CD4-positive, alpha-beta T cell treated with Interferon alpha-2 for 1 hour (primary cell): ENCODE results near the gene AKAP13.

ENCODE experiments used
- DNase-seq, 2 donors: peaks; one replicate each; pipeline ENCODE4 v3.0.0-alpha.2; 2020 to 2022

Gene AKAP13

DNA sequence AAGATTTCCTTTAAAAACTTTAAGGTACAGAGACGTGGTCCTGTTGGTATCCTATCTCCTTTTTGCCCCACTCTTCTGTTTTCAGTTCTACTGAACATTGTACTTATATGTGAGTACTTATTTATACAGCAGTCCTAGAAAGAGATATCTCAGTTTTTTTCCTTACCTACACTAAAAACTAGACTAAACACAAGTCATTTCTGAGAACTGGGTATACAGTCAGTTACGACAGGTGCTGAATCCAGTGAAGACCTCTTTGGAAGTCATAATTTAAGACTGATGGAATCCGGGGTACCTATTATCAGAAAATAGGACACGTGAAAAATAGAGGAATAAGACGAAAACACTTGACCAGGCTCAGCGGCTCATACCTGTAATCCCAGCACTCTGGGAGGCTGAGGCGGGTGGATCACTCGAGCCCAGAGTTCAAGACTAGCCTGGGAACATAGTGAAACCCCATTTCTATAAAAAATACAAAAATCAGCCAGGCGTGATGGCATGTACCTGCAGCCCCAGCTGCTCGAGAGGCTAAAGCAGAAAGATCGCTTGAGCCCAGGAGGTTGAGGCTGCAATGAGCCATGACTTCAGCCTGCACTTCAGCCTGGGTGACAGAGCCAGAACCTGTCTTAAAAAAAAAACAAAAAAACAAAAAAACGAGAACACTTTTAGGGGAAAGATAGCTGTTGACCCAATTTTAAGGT lies 338.0 kb downstream of the AKAP13 start:
- no peak for DNase-seq

DNA sequence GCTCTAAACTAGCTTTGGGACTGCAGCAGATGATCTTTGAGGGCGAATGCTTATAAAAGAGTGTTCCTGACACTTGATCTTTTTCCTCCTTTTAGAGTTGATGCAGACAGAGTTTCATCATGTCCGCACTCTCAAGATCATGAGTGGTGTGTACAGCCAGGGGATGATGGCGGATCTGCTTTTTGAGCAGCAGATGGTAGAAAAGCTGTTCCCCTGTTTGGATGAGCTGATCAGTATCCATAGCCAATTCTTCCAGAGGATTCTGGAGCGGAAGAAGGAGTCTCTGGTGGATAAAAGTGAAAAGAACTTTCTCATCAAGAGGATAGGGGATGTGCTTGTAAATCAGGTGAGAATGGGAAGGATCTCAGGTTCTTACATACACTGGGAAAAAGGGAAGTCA lies 338.6 kb downstream of the AKAP13 start:
- DNase-seq: no peak

DNA sequence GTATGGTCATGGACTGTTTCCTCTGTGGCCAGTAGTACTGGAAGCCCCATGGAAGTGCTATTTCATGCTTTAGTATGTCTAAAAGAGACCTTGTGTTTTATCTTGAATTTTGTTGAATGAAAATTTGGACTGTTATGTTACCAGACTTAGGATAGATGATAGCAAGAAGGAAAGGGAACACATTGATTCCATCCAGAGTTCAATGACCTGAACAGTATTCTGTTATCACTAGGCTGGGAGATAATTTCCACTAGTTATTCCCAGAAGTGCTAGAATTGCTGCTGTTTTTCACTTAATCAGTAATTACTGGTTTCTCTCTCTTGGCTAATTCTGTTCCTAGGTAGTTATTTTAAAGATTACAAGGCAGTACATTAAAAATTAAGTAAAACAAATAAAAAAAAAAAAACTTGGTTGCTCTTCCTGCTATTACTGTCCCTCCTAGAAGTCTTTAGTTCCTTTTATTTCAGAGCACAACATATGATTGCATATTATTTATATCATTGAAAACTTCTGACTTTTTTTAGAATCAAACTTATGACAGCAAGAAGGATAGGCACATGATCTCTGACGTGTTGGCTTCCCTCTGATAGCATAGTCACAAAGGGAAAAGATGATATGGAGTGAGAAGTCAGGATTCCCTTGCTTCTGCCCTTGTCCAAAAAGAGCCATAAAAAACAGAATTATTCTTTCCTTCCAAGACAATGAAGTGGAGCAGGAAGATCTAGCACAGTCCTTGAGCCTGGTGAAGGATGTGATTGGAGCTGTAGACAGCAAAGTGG lies 342.2 kb downstream of the AKAP13 start:
- DNase-seq: no peak

DNA sequence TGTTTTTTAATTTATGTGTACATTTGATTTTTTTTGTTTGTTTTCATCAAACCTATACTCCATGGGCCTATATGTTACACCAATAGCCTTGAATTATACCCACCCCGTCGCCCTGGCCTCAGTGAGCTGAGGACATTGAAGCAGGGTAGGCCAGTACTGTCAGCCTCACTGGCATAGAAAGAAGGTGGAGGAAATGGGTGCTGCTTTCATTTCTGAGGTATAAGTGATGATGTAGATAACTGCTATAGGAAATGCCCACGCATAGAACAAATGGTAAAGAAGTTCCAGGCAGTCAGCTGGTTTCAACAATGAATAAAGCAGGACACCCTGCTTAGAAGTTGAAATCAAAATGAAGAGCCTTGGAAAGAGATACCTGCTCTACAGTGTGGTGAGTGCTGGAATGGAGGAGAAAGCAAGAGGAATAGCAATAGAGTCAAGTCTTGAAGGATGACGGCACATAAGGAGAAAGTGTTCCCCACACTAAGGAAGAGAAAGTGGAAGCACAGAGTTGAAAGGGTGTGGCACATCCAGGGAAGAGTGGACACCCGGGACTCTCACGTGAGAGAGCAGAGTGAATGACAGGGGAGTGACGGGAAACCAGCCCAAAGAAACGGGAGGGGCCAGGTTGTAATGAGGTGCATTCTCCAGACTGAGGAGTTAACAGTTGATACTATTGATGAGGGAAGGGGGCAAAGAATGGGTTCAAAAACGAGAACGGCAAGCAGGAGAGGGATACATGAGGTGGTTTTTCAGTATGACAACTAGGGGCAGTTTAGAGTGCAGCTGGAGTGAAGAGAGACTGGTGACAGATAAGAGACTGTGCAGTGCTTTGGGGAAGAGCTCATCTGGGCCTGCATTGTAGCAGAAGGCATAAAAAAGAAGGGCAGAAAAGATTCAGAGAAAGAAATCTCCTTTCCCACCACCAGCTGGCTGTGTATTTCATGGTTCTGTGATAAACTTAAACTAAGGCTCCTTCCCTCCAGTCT lies 343.9 kb downstream of the AKAP13 start:
- DNase-seq: peak in 1 of 2 donors; percentile 83

DNA sequence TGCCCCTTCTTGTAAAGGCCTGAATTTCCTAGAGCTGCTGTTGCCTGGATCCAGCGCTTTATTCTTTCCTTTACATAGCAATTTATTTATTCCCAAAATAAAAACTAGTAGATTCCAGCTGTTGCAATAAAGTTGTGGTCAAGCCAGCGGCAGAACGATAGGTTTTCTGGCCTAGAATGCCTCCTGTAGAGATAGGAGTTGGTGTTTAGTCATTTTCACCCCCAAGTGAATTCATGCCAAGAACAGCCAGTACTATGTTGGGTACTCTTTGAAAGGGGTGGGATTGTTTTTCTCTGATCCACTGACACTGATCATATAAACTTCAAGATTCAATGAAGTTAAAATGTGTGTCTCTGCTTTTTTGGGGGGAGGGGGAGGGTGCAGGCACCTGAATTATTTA lies 344.6 kb downstream of the AKAP13 start:
- DNase-seq: no peak

DNA sequence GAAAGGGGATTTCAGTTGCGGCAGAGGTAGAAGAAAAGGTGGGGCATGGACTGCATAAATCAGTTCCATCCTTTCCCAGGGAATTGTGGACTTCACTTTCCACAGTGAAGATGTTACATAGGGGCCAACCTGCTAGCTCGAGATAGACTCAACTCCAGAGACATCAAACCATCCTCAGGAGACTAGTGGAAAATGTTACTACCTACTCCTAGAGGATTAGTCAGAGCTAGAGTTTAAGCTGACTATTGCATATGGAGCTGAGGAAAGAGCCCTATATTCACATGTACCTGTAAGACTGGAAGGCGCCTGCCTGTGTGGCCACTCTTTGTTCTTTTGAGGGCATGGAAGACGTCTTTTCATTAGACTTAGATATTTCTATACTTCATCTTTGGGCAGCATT lies 345.2 kb downstream of the AKAP13 start:
- no peak for DNase-seq

DNA sequence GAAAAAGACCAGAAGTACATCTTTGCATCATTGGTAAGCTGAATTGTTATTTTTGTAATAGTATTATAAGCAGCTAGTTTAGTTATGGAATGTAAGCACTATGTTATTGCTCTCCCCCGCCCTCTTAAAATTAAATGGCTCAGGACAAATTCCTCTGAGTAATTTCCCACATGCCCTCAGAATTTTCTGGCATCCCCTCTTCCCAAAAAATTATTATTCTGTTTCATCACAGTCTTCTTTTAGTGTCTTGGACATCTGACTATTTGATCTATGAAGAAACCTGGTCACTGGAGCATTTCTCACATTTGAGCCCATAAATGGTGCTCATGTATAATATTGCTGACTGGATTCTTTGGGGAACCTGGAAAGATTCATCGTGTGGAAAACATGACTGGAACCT lies 346.1 kb downstream of the AKAP13 start:
- no peak for DNase-seq

DNA sequence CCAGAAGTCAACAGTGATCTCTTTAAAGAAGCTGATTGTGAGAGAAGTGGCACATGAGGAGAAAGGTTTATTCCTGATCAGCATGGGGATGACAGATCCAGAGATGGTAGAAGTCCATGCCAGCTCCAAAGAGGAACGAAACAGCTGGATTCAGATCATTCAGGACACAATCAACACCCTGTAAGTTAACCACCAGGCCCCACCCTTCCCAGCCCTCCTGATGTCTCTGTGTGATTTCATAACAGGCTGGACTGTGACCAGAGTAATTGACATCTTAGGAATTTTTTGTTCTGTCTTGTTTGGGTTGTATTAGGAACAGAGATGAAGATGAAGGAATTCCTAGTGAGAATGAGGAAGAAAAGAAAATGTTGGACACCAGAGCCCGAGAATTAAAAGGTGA lies 346.7 kb downstream of the AKAP13 start:
- DNase-seq: no peak

DNA sequence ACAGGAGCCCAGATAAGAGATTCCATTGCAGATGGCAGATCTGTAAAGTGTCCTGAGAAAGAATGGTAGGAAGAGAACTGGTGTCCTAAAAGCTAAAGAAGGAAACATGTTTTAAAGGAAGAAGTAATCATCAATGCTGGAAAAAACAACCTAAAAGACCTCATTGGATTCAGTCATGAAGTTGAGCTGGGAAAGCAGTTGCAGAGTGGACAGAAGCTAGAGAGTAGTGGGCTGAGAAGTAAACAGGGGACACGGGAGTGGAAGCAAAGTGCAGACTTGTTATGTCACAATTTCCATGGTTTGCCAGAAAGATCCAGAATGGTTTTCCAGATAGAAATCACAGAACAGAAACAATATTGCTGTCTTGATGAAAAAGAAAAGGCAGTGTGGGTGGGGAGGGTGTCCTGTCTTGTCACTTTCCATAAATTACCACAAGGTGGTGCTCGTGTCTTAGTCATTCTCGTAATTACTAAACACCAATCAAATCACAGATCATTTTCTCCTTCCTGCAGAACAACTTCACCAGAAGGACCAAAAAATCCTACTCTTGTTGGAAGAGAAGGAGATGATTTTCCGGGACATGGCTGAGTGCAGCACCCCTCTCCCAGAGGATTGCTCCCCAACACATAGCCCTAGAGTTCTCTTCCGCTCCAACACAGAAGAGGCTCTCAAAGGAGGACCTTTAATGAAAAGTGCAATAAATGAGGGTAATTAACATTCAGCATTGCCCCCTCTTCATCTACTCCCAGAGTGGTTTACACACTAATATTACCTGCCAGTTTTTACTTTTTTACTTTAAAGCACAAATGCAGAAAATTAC lies 349.8 kb downstream of the AKAP13 start:
- DNase-seq: peak; percentile 49 to 79

DNA sequence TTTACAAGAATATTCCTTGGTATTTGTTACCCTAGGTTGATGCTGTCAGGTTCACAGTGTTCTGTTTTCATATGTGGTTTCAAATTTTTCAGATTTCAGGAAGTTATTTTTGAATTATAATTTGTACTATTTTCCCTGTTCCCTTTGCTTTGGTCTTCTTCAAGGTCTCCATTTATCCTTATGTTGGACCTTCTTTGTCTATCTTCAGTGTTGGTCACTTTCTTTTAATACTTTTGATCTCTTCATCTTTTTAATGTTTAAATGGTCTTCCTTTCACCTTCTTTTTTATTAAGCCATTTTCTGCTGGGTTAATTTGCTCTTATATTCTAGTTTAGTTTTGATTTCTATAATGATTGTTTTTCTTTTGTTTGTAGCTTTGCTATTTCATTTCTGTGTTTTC lies 353.0 kb downstream of the AKAP13 start:
- no peak for DNase-seq

DNA sequence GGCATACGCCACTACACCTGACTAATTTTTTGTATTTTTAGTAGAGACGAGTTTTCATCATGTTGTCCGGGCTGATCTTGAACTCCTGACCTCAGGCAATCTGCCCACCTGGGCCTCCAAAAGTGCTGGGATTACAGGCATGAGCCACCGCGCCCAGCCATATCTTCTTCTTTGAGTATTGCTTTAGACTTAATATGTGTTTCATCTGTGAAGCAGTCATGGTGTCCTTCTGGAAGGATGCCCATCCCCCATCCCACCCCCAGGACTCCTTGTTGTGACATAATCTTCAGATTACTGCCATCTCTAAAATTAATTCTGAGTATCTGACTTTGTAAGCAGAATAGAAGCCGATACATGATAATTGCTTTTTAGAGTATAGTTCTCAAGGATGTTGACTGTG lies 356.7 kb downstream of the AKAP13 start:
- no peak for DNase-seq

DNA sequence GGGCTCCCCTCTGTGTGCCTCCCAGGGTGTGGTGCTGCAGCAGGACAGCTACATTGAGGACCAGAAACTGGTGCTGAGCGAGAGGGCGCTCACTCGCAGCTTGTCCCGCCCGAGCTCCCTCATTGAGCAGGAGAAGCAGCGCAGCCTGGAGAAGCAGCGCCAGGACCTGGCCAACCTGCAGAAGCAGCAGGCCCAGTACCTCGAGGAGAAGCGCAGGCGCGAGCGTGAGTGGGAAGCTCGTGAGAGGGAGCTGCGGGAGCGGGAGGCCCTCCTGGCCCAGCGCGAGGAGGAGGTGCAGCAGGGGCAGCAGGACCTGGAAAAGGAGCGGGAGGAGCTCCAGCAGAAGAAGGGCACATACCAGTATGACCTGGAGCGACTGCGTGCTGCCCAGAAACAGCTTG lies 360.6 kb downstream of the AKAP13 start:
- no peak for DNase-seq

DNA sequence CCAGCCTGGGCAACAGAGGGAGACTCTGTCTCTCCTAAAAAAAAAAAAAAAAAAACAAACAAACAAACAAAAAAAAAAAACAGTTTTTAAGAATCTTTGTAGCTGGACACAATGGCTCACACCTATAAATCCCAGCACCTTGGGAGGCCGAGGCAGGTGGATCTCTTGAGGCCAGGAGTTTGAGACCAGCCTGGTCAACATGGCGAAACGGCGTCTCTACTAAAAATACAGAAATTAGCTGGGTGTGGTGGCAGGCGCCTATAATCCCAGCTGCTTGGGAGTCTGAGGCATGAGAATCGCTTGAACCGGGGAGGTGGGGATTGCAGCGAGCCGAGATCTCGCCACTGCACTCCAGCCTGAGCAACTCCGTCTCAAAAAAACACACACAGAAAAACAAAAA lies 361.3 kb downstream of the AKAP13 start:
- no peak for DNase-seq

DNA sequence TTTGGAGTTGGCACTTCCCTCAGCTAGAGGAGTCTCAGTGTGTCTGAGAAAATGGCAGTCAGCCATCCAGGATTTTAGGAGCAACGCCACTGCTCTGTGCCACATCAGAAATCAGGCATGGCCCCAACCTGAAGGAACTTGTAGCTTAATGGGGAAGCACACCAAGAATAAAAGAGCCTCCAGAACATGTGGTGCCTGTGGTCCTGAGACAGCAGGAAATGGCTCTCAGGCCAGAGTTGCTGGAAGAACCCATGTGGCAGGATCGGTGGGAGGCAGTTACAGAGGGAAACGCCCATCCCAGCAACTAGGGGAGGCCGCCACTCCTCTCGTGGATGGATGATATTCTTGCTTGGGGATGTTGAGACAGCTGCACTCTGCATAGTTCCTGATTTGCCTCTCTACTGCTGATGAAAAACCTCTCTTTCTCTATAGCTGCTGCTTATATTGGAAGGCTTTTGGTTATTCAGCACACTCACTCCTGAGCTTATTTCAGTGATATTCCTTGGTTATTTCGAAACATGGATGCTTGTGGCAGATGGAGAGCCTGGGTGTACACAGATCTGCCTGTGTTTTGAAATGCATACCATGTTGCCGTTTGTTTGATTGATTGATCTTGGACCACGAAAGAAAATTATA lies 361.9 kb downstream of the AKAP13 start:
- DNase-seq: no peak

DNA sequence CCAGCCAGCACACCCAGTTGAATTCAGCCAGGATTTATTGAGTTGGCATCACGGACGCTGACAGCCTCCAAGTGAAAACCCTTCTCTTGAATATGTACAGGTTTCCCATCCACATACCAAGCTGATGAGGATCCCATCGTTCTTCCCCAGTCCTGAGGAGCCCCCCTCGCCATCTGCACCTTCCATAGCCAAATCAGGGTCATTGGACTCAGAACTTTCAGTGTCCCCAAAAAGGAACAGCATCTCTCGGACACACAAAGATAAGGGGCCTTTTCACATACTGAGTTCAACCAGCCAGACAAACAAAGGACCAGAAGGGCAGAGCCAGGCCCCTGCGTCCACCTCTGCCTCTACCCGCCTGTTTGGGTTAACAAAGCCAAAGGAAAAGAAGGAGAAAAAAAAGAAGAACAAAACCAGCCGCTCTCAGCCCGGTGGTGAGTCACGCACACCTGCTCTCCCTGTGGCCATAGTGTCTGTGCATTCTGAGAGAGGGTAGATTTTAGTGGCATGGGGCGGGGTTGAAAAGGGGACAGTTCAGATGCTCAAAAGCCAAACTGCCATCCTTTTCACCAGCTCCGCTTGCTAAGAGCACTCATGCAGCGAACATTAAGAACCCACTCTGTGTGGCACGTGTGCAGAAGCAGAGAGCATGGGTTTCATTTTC lies 363.1 kb downstream of the AKAP13 start:
- DNase-seq: no peak

DNA sequence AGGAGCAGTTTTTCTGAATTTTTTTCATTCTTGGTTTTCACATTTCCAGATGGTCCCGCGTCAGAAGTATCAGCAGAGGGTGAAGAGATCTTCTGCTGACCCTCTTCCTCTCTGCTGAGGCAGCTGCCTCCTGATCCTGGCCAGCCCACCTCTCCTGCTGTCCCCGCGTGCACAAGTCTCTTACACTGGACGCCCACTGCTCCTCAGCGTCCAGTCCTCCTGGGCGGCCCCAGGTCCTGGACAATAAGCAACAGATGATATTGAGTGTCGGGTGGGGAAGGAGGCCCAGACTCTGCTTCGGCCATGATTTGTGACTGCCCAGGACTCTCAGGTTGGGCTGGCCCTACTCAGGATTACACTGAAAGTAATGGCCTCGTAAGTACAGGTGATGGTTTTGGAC lies 364.2 kb downstream of the AKAP13 start:
- DNase-seq: no peak

DNA sequence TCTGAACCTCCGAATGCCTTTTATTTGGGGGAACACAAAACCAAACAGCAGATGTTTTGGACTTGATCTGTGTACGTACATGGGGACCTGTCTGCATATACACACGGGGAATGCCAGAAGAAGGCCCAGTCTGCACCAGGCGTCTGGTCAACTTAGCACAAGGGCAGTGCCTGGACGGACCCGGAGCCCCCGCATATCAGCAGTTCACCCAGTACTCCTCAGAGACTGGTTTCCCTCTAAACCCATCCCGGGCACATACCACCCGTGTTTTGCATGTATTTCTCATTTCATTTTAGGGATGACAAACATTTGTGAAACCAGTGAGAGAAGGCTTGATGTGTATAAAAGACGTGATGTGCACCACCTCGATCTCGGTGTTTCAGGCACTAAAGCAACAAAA lies 364.6 kb downstream of the AKAP13 start:
- no peak for DNase-seq

DNA sequence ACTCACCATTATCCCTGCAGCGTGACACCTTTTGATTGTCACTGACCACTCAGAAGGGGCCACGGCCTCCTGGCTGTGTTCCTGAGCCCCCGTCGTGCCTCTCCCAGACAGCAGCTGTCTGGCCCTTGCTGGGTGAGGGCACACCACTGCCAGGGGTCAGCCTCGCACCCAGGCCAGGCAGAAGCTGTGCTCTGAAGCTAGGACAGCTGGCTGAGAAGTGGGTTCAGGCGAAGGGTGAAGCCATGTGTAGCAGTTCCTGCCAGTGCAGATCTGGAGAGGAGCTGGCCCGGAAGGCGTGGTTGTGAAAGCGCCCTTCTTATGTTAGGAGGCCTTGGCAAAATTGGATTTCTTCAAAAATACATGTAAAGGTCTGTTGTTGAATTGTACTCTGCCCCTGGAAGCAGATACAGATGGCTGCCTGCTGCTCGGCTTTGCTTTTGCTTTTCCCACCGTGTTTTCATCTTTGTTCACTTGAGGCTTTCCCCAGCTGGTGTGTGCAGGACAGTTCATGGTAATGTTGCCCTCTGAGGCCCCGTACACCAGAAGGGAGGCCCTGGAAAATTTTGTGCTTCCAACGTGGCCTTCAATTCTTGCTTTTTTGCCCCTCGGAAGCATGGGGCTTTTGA lies 365.2 kb downstream of the AKAP13 start:
- no peak for DNase-seq

DNA sequence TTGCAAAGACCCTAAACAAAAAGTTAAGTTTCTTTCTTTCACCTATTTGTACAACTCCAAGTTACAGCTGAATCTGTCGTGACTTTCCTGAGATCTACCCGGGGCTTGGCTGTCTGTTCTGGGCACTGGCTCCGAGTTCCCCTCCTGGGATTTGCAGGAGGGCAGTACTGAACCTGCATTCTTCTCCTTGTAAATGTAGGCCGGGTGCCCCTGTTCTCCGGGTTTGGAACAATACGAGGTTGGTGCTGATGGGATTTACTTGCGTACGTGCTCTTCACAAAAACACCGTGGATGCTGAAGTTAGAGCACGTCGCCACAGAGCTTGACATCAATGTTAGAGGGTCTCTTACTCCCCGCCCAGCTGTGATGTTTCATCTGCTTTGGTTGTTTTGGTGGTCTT lies 366.2 kb downstream of the AKAP13 start:
- DNase-seq: no peak

DNA sequence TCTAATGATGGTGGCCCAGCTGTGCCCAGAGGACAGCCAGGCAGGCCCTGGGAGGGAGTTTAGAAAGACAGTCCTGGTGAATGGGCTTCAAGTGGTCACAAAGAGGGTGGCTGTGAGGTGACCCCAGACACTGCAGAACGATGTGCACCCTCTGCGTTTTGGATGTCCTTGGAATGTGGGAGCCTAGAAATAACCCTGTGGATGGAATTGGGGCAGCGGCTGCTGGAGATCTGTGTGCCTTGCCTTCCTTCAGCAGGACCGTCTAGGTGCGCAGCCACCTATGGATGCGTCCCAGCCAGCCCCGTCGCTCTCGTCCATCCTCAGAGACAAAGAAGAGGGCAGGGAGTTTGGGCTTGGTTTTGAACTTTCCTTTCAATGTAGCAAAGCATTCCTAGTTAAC lies 367.8 kb downstream of the AKAP13 start:
- DNase-seq: no peak

DNA sequence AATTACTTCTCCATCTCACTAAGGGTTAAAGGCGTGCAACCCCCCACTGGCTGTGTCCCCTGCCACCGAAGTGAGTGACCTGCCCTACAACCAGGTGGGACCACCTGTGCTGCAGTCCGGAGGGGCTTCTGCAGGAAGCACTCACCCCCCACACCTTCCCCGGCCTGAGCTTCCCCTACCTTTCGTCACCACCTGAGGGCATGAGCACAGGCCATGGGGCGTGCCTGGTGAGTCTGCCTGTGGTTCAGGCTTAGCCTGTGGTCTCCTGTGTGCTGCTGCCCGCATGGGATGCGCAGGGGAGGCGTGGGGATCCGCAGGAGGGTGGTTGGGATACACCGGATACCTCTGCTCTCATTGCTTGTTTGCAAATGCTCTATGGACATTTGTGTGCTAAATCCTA lies 368.3 kb downstream of the AKAP13 start:
- no peak for DNase-seq
